ENCODE results near the gene LTBP3.

DNA sequence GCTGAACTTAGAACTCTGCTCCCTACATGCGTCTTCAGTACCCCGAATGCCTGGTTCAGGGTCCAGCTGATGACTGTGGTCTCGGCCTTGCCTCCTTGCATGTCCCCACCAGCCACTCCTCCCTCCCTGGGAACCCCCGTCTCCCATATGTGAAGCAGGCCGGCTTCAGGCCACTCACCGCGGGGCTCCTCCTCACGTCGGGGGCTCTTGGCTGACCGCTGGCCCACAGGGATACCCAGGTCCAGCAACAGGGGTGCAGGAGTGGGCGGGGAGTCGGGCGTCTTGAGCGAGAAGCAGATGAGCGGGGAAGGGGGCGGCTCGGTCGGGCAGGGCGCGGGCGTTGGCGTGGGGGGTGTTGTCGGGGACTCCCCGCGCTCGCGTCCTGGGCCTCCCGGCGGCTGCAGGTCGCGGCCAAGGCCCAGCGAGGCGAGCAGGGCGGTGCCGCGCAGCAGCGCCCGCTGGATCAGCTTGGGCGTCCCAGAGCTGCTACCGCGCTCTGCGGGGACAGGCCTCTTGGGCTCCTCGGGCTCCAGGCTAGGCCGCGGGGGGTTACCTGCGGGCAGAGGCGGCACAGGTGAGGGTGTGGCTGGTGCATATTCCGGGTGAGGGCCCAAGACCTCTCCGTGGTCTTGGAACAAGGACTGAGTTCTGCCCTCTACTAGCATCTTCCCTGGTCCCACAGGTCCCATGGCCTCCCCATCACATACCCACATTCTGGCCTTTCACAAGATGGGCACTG, 41.2 kb upstream of the LTBP3 start:
- TF ChIP-seq, protein P1, sequence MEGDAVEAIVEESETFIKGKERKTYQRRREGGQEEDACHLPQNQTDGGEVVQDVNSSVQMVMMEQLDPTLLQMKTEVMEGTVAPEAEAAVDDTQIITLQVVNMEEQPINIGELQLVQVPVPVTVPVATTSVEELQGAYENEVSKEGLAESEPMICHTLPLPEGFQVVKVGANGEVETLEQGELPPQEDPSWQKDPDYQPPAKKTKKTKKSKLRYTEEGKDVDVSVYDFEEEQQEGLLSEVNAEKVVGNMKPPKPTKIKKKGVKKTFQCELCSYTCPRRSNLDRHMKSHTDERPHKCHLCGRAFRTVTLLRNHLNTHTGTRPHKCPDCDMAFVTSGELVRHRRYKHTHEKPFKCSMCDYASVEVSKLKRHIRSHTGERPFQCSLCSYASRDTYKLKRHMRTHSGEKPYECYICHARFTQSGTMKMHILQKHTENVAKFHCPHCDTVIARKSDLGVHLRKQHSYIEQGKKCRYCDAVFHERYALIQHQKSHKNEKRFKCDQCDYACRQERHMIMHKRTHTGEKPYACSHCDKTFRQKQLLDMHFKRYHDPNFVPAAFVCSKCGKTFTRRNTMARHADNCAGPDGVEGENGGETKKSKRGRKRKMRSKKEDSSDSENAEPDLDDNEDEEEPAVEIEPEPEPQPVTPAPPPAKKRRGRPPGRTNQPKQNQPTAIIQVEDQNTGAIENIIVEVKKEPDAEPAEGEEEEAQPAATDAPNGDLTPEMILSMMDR (IDR thresholded peaks at IDR 0.05) = no peak
- TF ChIP-seq POLR2A (IDR thresholded peaks at IDR 0.05) = no peak
